Activated naive CD4-positive, alpha-beta T cell treated with anti-CD3 and anti-CD28 coated beads, Interleukin-2, amount 10 ng/mL, durations not matched to agents 7 days and 5 days (primary cell): ENCODE measurements around the gene PPIL6.

Experiments used
- CTCF ChIA-PET: fragments of 350-600 bp; sonication (Branson Sonifier 250); formaldehyde crosslinking; loops from one replicate; lab custom pipeline; 2021; ENCODE audit warnings: antibody characterized with exemption; lab: Charles Lee
- DNase-seq: peaks from one replicate; pipeline ENCODE4 v3.0.0-alpha.2; 2020
- H3K27ac Mint-ChIP-seq: one replicate; pipeline ENCODE4 v1.8.0; 2021; ENCODE audit warnings: mild to moderate bottlenecking, moderate library complexity, mixed read lengths
- H3K27me3 Mint-ChIP-seq: one replicate; pipeline ENCODE4 v1.8.0; 2021; ENCODE audit warnings: mild to moderate bottlenecking, mixed read lengths
- H3K36me3 Mint-ChIP-seq: one replicate; pipeline ENCODE4 v1.8.0; 2021; ENCODE audit warnings: mixed read lengths
- H3K4me1 Mint-ChIP-seq: one replicate; pipeline ENCODE4 v1.8.0; 2021; ENCODE audit warnings: mixed read lengths
- H3K4me3 Mint-ChIP-seq: one replicate; pipeline ENCODE4 v1.8.0; 2021; ENCODE audit warnings: mild to moderate bottlenecking, moderate library complexity, mixed read lengths
- H3K9me3 Mint-ChIP-seq: one replicate; pipeline ENCODE4 v1.8.0; 2021; ENCODE audit warnings: mixed read lengths

PPIL6 gene

DNA sequence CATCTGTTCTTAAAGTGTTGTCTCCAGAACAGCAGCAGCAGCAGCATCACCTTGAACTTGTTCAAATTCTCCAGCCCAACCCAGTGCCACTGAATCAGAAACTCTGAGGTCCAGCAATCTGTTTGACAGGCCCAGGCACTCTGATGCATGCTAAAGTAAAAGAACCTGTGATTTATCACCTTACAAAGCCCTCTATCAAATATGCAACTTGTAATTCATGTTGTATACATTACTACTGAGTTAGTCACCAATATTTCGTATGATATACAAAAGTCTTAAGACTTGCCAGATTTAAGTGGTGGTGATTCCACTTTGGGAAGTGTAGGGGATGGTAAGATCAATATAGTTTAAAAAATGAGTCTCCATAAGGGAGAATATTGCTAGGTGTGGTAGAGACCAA lies 52.2 kb downstream of the PPIL6 start:
- CTCF ChIA-PET: interaction anchor here (0.9 kb wide), 1 partner anchor 201 kb away, joined by 3 read pairs; no protein-coding TSS in a partner anchor
- H3K36me3 Mint-ChIP-seq: no peaks in the 10 kb centered on the region

DNA sequence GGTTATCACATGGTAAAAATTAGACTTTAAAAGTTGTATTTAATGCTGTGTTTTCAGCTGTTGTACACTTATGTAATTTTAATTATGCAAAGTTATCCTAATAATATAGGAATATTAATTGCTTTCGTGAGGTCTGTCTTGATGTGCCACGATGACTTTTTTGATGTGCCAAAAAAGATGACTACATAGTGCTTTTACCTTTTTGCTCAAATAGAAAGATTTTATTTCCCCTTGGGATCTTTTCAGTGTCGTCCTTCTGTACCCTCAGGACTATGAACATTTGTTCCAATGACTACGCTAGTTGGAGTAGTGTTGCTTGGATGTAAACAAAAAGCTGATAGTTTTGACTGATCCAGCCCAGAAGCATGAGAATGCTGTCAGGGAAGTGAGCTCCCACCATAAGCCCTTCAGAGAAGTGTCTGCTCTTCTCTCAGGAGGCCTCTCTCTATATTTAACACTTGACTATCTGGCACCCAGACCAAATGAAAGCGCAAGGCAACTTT lies 56.9 kb downstream of the PPIL6 start:
- Mint-ChIP-seq H3K27ac (peak overlapping the region; percentile 100), H3K9me3 (no peaks in the 10 kb centered on the region), H3K27me3 (no peaks in the 10 kb centered on the region), H3K36me3 (peaks cover 22% of the 10 kb centered on the region), H3K4me1 (peaks cover 34% of the 10 kb centered on the region), H3K4me3 (peak overlapping the region; percentile 94)
- CTCF ChIA-PET: interaction anchor here (0.6 to 5.3 kb wide), 29 partner anchors 8 to 500 kb away, joined by 3 to 118 read pairs (median 4); partner anchors contain the start of genes AK9, FIG4 and SESN1
- DNase-seq: no peak

More for the DNA sequence above, 52.2 kb downstream of the PPIL6 start:
- Mint-ChIP-seq H3K9me3 (no peaks in the 10 kb centered on the region), H3K4me3 (no peak overlapping the region), H3K4me1 (peaks cover 22% of the 10 kb centered on the region), H3K27me3 (peaks cover 3% of the 10 kb centered on the region), H3K27ac (no peak overlapping the region)
- no peak for DNase-seq

DNA sequence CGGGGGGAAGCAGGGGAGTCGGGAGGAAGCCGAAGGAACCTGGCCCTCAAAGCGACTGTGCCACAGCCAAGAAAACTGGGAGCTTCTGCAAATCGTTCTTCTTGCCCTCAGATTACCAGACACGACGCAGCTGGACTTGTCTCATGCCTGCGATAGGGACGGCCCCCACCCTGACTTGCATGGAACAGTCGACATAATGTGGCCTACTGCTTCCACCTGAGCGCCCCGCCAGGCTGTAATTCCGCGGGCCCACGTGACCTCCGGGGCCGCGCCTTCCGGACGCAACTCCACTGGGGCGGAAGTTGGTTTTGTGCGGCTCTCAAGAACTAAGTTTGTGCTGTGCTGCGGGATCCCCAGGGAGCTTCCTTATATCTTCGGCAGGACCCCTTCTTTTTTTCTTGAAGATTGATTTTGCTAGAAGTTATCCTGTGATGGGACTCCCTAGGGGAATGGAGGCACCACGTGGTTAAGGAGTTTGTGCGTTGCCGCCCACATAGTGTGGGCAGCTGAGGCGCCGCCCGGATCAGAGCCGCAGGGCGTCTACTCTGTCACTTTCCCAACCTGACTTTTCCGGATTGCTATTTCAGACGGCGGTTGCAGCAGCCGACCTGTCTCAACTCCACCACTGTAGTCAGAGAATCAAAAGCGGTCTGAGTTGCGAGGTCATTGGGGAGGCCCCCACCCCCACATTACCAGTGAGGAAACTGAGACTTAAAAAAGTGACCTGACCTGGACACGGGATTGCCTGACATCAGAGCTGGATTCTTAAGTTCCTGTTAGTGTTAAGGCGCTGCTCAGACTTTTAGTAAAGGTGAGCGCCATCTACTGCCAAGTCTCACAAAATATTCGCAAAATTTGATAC lies 57.6 kb downstream of the PPIL6 start:
- Mint-ChIP-seq H3K4me3 (peak overlapping the region; percentile 94), H3K4me1 (peaks cover 41% of the 10 kb centered on the region), H3K9me3 (no peaks in the 10 kb centered on the region), H3K36me3 (peaks cover 29% of the 10 kb centered on the region), H3K27me3 (no peaks in the 10 kb centered on the region), H3K27ac (peak overlapping the region; percentile 100)
- DNase-seq: peak; percentile 94
- CTCF ChIA-PET: interaction anchor here (0.8 to 5.3 kb wide), 27 partner anchors 9 to 500 kb away, joined by 3 to 118 read pairs (median 4); partner anchors contain the start of genes AK9, FIG4 and SESN1

DNA sequence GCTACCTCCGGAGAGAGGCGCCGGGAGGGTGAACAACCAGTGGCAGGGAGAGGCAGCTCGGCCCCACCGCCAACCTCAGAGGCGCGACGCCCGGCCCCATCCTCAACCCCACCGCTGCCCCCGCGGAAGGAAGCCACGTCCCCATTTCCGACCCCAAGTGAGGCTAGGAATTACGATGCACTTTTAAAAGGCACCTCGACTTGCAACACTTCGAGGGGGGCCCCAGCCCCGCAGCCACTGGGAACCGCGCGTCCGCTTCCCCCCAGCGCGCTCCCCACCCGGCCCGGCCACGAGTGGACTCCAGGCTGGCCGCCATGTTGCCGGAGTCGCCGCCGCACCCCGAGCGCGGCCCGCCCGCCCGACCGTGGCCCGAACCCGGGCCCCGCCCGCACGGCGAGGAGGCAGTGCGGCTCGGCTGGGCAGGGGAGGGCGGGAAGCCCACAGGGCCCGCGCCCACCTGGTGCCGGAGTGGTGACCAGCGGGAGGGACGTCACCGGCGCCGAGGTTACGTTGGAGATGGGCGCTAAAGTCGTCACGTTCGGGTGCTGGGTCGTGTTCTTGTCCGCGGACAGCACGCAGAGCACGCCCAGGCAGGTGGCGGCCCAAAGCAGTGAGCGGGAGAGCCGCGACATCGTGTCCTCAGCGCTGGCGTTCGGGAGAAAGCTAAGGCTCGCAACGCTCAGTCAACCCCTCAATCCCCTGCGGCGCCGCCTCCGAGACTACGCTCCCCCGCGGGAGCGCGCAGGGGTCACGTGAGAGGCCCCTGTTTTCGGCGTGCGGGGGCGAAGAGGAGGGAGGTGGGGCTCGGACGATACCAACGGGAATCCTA lies 58.5 kb downstream of the PPIL6 start, which contains the start of gene CD164:
CD164 (minus strand) TSS at position 721 of the 829 bp plus-strand sequence; CDS start at position 632, 89 bp downstream.
- Mint-ChIP-seq H3K9me3 (no peaks in the 10 kb centered on the region), H3K27me3 (no peaks in the 10 kb centered on the region), H3K4me3 (peak within 1 kb of the TSS; percentile 94), H3K4me1 (peaks cover 46% of the 10 kb centered on the region), H3K27ac (peak within 1 kb of the TSS; percentile 100), H3K36me3 (peaks cover 32% of the 10 kb centered on the region)
- peak; percentile 95 for DNase-seq
- CTCF ChIA-PET: interaction anchor here (0.8 to 5.3 kb wide), 13 partner anchors 9 to 288 kb away, joined by 3 to 118 read pairs (median 6); partner anchors contain the start of gene SESN1

DNA sequence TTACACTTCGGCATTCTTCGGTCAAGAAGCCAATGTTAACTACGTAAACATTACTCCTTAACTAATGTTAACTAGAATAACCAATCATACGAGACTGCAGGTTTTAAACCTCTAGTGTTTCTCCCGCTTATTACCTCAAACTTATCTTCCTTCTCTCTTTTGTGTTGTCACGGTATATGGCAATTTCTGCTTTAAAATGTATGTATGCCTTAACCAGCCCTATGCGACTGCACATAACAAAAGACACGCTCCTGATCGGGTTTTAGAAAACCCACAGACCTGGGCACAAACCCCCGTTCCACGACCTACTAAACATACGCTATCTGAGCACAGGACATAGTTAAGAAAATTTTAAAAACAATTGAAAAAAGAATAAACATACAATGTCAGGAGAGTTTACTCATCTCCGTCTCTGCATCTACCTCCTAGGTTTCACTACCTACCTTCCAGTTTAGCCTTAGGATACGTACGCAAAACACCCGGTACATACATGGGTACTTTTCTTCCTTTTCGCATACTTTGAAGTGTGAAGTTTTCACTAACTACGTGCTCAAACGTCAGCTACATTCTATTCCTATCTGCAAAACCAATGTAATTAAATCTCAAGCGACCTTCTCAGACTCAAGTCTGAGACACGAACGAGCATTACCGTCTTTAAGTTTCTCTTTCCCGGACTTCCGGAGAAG lies 59.2 kb downstream of the PPIL6 start:
- H3K4me3 Mint-ChIP-seq: peak overlapping the region; percentile 94

DNA sequence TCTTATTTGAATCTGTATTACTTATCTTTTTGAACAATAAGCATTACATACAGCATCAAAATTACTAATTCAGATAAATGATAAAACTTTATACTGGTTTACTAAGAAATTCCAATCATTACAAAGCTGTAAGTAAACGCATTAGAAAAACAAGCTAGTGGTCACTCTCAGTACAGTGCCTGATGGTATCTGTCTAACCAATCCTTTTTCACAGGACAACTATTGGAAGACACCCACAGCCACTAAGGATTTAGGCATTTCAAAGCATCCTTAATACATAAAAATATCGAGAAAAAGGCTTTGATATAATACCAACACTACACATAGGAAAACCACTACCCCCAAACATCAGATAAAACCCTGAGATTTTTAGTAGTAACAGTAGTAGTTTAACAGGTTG lies 60.7 kb downstream of the PPIL6 start:
- H3K4me3 Mint-ChIP-seq: peak overlapping the region; percentile 94
- H3K9me3 Mint-ChIP-seq: no peaks in the 10 kb centered on the region
- CTCF ChIA-PET: interaction anchor here (0.6 to 1.2 kb wide), 3 partner anchors 97 to 285 kb away, joined by 3 to 4 read pairs (median 4); partner anchors contain the start of gene SESN1
- DNase-seq: no peak
- no peaks in the 10 kb centered on the region for H3K27me3 Mint-ChIP-seq
- H3K36me3 Mint-ChIP-seq: peaks cover 47% of the 10 kb centered on the region
- H3K27ac Mint-ChIP-seq: peak overlapping the region; percentile 96
- H3K4me1 Mint-ChIP-seq: peaks cover 57% of the 10 kb centered on the region

More for the DNA sequence above, 59.2 kb downstream of the PPIL6 start:
- peaks cover 38% of the 10 kb centered on the region for H3K36me3 Mint-ChIP-seq
- no peaks in the 10 kb centered on the region for H3K27me3 Mint-ChIP-seq
- H3K9me3 Mint-ChIP-seq: no peaks in the 10 kb centered on the region
- H3K4me1 Mint-ChIP-seq: peaks cover 51% of the 10 kb centered on the region
- H3K27ac Mint-ChIP-seq: peak overlapping the region; percentile 96
- CTCF ChIA-PET: interaction anchor here (4.3 to 5.3 kb wide), 2 partner anchors 8 to 193 kb away, joined by 24 to 118 read pairs; no protein-coding TSS in a partner anchor
- DNase-seq: peak; percentile 25

DNA sequence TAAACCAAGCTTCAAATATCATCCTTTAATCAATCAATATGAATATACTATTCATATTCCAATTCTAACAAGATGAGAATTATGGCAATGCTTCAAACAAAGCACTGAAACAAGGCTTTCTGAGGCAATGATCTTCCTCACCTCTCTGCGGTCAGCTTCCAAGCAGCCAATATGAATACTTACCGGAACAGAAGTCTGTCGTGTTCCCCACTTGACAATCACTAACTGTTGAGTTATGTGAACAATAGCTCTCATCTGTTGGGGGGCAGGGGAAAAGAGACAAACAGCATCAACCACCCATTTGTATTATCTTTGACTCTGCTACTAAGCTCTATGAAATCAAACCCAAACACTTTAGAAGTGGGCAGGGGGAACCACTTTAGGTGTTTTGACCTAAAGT lies 62.7 kb downstream of the PPIL6 start:
- H3K9me3 Mint-ChIP-seq: no peaks in the 10 kb centered on the region
- DNase-seq: no peak
- peaks cover 64% of the 10 kb centered on the region for H3K36me3 Mint-ChIP-seq
- no peaks in the 10 kb centered on the region for H3K27me3 Mint-ChIP-seq
- H3K4me1 Mint-ChIP-seq: peaks cover 63% of the 10 kb centered on the region
- no peak overlapping the region for H3K4me3 Mint-ChIP-seq
- no peak overlapping the region for H3K27ac Mint-ChIP-seq
- CTCF ChIA-PET: no interaction called here

DNA sequence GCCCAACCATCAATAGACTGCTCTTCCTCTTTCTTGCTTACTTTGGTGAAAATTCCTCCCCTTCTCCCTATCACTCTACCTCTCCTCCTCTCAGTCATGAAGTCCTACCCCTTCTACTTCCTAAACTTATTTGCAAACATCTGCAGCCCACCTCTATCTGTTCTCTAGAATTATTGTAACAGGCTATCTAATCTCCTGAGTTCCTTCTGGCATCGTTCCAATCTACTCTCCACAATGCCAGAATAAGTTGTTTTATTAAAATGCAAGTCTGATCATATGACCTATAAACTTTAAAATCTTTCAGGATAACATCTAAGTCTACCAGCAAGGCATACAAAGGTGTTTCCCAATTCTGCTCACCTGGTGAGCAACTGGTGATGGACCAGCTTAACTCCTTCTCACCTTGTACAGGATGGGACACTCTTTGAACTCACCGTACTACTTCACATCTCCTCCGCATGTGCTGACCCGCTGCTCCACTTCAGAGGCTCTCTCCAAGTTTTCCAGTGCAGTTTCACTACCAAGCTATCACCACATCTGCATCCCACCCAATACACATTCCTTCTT lies 66.0 kb downstream of the PPIL6 start:
- Mint-ChIP-seq H3K4me1 (peaks cover 67% of the 10 kb centered on the region), H3K27me3 (no peaks in the 10 kb centered on the region), H3K4me3 (no peak overlapping the region), H3K9me3 (no peaks in the 10 kb centered on the region), H3K36me3 (peaks cover 66% of the 10 kb centered on the region), H3K27ac (peak overlapping the region; percentile 75)
- no peak for DNase-seq
- CTCF ChIA-PET: interaction anchor here (1.4 to 3.4 kb wide), 2 partner anchors 9 to 186 kb away, joined by 4 to 24 read pairs; partner anchors contain the start of gene CD164

DNA sequence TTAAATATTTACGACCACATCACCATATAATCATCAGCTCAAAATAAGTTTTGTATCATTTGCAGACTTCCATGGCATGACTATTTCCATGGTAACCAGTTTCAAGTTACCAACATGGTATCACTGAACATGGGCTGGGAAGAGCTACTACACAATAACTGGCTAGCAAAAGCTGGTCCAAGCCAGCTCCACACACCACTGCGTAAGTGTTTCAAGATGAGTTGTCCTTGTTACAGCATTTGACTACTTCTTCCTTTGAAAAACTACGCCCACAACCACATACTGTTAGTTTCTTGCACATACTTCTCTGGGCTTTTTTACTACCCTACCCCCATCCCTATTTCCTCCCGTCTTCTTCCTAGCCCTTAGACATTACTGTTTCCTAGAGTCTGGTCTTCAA lies 66.7 kb downstream of the PPIL6 start:
- no peaks in the 10 kb centered on the region for H3K9me3 Mint-ChIP-seq
- no peak overlapping the region for H3K4me3 Mint-ChIP-seq
- peak overlapping the region; percentile 75 for H3K27ac Mint-ChIP-seq
- DNase-seq: peak; percentile 29
- CTCF ChIA-PET: interaction anchor here (1.4 to 3.4 kb wide), 2 partner anchors 10 to 186 kb away, joined by 4 to 24 read pairs; partner anchors contain the start of gene CD164
- no peaks in the 10 kb centered on the region for H3K27me3 Mint-ChIP-seq
- H3K4me1 Mint-ChIP-seq: peaks cover 61% of the 10 kb centered on the region
- H3K36me3 Mint-ChIP-seq: peaks cover 62% of the 10 kb centered on the region

DNA sequence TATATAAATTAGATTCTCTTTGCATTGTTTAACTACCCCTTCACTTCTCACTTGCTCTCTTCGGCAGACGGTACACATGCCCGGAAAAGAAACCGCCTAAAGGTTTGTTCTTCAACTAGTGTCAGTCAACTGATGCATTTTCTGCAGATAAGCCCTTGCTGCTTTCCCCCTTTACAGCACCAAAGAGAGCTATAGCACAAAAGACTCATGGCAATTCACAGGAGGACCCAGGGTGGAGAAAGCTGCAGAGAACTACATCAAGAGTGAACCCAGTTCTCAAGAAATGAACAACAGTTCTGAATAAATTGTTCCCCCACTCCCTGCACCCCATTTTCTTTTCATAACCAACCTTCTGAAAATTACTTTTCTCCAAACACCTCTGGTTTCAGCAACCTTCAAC lies 67.1 kb downstream of the PPIL6 start:
- Mint-ChIP-seq H3K27ac (peak overlapping the region; percentile 75), H3K36me3 (peaks cover 64% of the 10 kb centered on the region), H3K4me1 (peaks cover 58% of the 10 kb centered on the region), H3K4me3 (no peak overlapping the region), H3K9me3 (no peaks in the 10 kb centered on the region), H3K27me3 (no peaks in the 10 kb centered on the region)
- CTCF ChIA-PET: interaction anchor here (1.4 to 3.4 kb wide), 2 partner anchors 10 to 185 kb away, joined by 4 to 24 read pairs; partner anchors contain the start of gene CD164
- no peak for DNase-seq

DNA sequence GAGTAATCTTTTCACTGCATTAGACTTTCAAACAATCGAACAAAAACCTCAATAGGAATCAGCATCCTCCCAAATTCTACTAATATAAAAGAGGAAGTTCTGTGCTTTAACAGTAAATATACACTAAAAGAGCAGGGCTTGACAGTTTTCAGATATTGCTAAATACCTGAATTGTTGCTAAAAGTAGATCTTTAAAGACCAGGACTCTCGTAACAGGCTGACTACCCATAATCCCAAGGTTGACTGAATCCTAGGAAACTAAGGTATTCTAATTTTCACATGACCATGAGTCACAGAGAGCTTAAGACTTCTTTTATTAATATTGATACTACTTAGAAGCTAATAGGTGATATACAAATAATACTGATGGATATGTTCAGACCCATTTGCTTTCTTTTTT lies 68.3 kb downstream of the PPIL6 start:
- H3K4me1 Mint-ChIP-seq: peaks cover 47% of the 10 kb centered on the region
- no peak overlapping the region for H3K4me3 Mint-ChIP-seq
- no peaks in the 10 kb centered on the region for H3K27me3 Mint-ChIP-seq
- peaks cover 60% of the 10 kb centered on the region for H3K36me3 Mint-ChIP-seq
- no peaks in the 10 kb centered on the region for H3K9me3 Mint-ChIP-seq
- H3K27ac Mint-ChIP-seq: no peak overlapping the region
- CTCF ChIA-PET: interaction anchor here (3.4 kb wide), 1 partner anchor 11 kb away, joined by 24 read pairs; the partner anchor contains the start of gene CD164
- DNase-seq: no peak

DNA sequence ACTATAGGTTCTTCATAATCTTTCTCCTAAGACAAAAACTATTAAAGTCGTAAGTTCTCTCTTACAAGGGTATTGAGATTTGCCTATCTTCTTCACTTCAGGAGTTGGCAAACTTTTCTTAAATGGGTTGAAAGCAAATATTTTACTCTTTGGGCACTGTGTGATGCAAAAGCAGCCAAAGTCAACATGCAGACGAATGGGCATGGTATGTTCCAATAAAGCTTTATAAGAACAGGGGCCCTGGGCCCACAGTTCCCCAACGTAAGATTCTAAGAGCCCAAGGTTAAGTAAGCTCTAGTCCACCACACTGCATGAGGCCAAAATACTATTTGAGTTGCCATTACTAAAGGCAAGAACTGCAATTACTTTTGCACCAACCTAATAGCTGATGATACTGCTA lies 69.6 kb downstream of the PPIL6 start:
- no peak overlapping the region for H3K4me3 Mint-ChIP-seq
- no peaks in the 10 kb centered on the region for H3K27me3 Mint-ChIP-seq
- H3K36me3 Mint-ChIP-seq: peaks cover 64% of the 10 kb centered on the region
- no peaks in the 10 kb centered on the region for H3K9me3 Mint-ChIP-seq
- no peak for DNase-seq
- no peak overlapping the region for H3K27ac Mint-ChIP-seq
- CTCF ChIA-PET: interaction anchor here (1.3 to 2.1 kb wide), 3 partner anchors 13 to 182 kb away, joined by 3 to 8 read pairs (median 6); no protein-coding TSS in a partner anchor
- H3K4me1 Mint-ChIP-seq: peaks cover 42% of the 10 kb centered on the region
